Endothelial cell (in vitro differentiated cells): ENCODE results near the gene KDM4C. TPM values are rescaled to one million over a fixed set of nuclear protein-coding genes. Genes with fewer than 3 reads are reported as not detected.
"Not testable (repeated sequence)": the region's sequence is repeated elsewhere in the genome, so short reads cannot be mapped to it uniquely, and the experiment has no call there.

ENCODE experiments used
- DNase-seq: peaks from one replicate; pipeline ENCODE4 v3.0.0; 2021; ENCODE audit warnings: low spot score
- H3K27ac Mint-ChIP-seq: one replicate; pipeline ENCODE4 v1.8.0; 2021; ENCODE audit warnings: mixed read lengths, inconsistent platforms; ENCODE audit not compliant: unreplicated experiment
- H3K27me3 Mint-ChIP-seq: one replicate; pipeline ENCODE4 v1.8.0; 2021; ENCODE audit warnings: mild to moderate bottlenecking, moderate library complexity, mixed read lengths, inconsistent platforms; ENCODE audit not compliant: unreplicated experiment
- H3K36me3 Mint-ChIP-seq: one replicate; pipeline ENCODE4 v1.8.0; 2021; ENCODE audit warnings: mild to moderate bottlenecking, low read depth, mixed read lengths, inconsistent platforms; ENCODE audit not compliant: unreplicated experiment
- H3K4me1 Mint-ChIP-seq: one replicate; pipeline ENCODE4 v1.8.0; 2021; ENCODE audit warnings: mild to moderate bottlenecking, mixed read lengths, inconsistent platforms; ENCODE audit not compliant: unreplicated experiment
- H3K4me3 Mint-ChIP-seq: one replicate; pipeline ENCODE4 v1.8.0; 2021; ENCODE audit warnings: mild to moderate bottlenecking, mixed read lengths, inconsistent platforms; ENCODE audit not compliant: unreplicated experiment
- H3K9me3 Mint-ChIP-seq: one replicate; pipeline ENCODE4 v1.8.0; 2021; ENCODE audit warnings: mixed read lengths, inconsistent platforms; ENCODE audit not compliant: unreplicated experiment
- CTCF ChIP-seq: fragments of 200-600 bp; sonication (generic); IDR thresholded peaks from one replicate; pipeline ENCODE4 v1.5.0; 2021; ENCODE audit warnings: antibody characterized with exemption; ENCODE audit not compliant: unreplicated experiment
- total RNA-seq: library from RNA; stranded (reverse); fragmentation: NEBNext Ultra II Directional; extraction: Animal tissue kit (Norgen Biotek cat#: 25700); gene quantifications from one replicate; pipeline ENCODE4 v1.2.1, GENCODE V29; 2021; ENCODE audit not compliant: unreplicated experiment

Gene KDM4C
- total RNA-seq, 1 donor from 2014 or later, result 21.0 TPM

- Mint-ChIP-seq H3K9me3 (no peaks in the 10 kb centered on the region), H3K4me3 (no peak overlapping the region), H3K4me1 (peaks cover 14% of the 10 kb centered on the region), H3K36me3 (peaks cover 4% of the 10 kb centered on the region), H3K27ac (peak overlapping the region; percentile 6), H3K27me3 (peaks cover 2% of the 10 kb centered on the region)
- no peak for TF ChIP-seq CTCF
- DNase-seq, result no peak
Observed at GRCh38 chr9:6790866-6791265, 33.1 kb downstream of the KDM4C start.

GRCh38 chr9:6793203-6793602, 35.4 kb downstream of the KDM4C start:
- no peak overlapping the region for H3K4me3 Mint-ChIP-seq
- no peak for TF ChIP-seq CTCF
- DNase-seq, result no peak
- no peak overlapping the region for H3K27ac Mint-ChIP-seq
- H3K36me3 Mint-ChIP-seq, result peaks cover 8% of the 10 kb centered on the region
- H3K9me3 Mint-ChIP-seq, result no peaks in the 10 kb centered on the region
- H3K4me1 Mint-ChIP-seq, result peaks cover 9% of the 10 kb centered on the region
- H3K27me3 Mint-ChIP-seq, result peaks cover 2% of the 10 kb centered on the region

- Mint-ChIP-seq H3K4me3 (no peak overlapping the region), H3K9me3 (no peaks in the 10 kb centered on the region), H3K36me3 (peaks cover 8% of the 10 kb centered on the region), H3K4me1 (peaks cover 3% of the 10 kb centered on the region), H3K27me3 (no peaks in the 10 kb centered on the region), H3K27ac (no peak overlapping the region)
- TF ChIP-seq CTCF, result no peak
- DNase-seq, result no peak
Observed at GRCh38 chr9:6794936-6795335, 37.2 kb downstream of the KDM4C start.

- no peak for TF ChIP-seq CTCF
Observed at GRCh38 chr9:6802926-6803325, 45.2 kb downstream of the KDM4C start.

GRCh38 chr9:6805532-6805931, 47.8 kb downstream of the KDM4C start:
- Mint-ChIP-seq H3K27me3 (no peaks in the 10 kb centered on the region), H3K4me1 (no peaks in the 10 kb centered on the region), H3K36me3 (peaks cover 12% of the 10 kb centered on the region), H3K27ac (no peak overlapping the region), H3K9me3 (no peaks in the 10 kb centered on the region), H3K4me3 (peak overlapping the region; percentile 31)
- DNase-seq, result no peak
- no peak for TF ChIP-seq CTCF

More at GRCh38 chr9:6802926-6803325, 45.2 kb downstream of the KDM4C start:
- H3K27ac Mint-ChIP-seq, result no peak overlapping the region
- DNase-seq, result no peak
- no peak overlapping the region for H3K4me3 Mint-ChIP-seq
- no peaks in the 10 kb centered on the region for H3K9me3 Mint-ChIP-seq
- H3K4me1 Mint-ChIP-seq, result no peaks in the 10 kb centered on the region
- H3K27me3 Mint-ChIP-seq, result no peaks in the 10 kb centered on the region
- peaks cover 12% of the 10 kb centered on the region for H3K36me3 Mint-ChIP-seq

GRCh38 chr9:6806318-6806717, 48.5 kb downstream of the KDM4C start:
- H3K27me3 Mint-ChIP-seq, DNase-seq, H3K27ac Mint-ChIP-seq, H3K4me1 Mint-ChIP-seq, H3K9me3 Mint-ChIP-seq: not testable (repeated sequence)
- peak overlapping the region; percentile 47 for H3K4me3 Mint-ChIP-seq
- H3K36me3 Mint-ChIP-seq, result peaks cover 12% of the 10 kb centered on the region

GRCh38 chr9:6807669-6808068, 49.9 kb downstream of the KDM4C start:
- H3K4me3 Mint-ChIP-seq, H3K4me1 Mint-ChIP-seq, DNase-seq, H3K27ac Mint-ChIP-seq, H3K27me3 Mint-ChIP-seq, H3K9me3 Mint-ChIP-seq: not testable (repeated sequence)
- H3K36me3 Mint-ChIP-seq, result peaks cover 12% of the 10 kb centered on the region
